Ovary (tissue), 3 donors: ENCODE measurements around the gene HCN2.

ENCODE experiments used
- POLR2A ChIP-seq: fragments of 450-650 bp; IDR thresholded peaks from one replicate; pipeline ENCODE4 v1.6.1; 2017; ENCODE audit warnings: antibody characterized with exemption, mild to moderate bottlenecking, moderate library complexity
- TF ChIP-seq, protein P1 (sequence below), 3 donors: fragments of 450-650 bp in 2 of 3; fragments of 200-600 bp in 1 of 3; IDR thresholded peaks; one replicate each; pipeline versions ENCODE4 v1.5.1 to v1.8.0; 2016 to 2022; ENCODE audit warnings: antibody characterized with exemption in 3 of 3, mild to moderate bottlenecking in 1 of 3
- donor health status: DM: no; HTN: no; CAD: no.

DNA sequence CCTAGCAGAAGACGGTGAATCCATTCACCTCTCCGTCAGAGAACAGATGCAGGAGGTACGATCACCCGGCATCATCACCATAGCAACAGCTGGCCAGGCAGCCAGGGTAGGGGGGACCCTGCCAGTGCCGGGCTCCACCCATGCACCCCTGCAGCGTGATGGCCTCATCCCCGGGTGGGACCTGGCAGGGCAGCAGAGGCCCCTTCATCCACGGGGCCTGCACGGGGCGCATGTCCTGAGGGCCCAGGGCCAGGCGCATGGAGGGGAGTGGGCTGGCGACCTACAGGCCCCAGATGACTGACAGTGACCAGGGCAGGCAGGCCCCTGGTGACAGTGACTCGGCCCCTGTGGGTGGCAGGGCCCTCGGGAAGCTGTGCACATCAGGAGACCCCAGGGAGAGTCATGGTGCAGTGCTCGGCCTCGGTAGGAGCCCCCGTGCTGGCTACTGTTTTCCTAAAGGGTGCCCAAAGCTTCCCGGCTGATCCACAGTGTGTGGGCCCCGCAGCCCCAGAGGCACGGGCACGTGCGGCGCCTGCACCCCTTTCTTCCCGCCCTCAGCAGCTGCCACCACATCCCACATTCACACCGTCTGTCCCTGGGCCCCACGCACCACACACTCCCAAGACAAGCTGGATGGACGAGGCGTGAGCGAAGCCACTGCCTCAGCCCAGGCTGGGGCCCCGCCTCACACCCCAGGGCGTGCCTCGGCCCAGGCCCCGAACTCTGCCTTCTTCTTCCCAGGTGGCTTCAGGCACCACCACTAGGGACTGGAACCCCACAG is 68.6 kb downstream of the HCN2 start:
- TF ChIP-seq, protein P1, sequence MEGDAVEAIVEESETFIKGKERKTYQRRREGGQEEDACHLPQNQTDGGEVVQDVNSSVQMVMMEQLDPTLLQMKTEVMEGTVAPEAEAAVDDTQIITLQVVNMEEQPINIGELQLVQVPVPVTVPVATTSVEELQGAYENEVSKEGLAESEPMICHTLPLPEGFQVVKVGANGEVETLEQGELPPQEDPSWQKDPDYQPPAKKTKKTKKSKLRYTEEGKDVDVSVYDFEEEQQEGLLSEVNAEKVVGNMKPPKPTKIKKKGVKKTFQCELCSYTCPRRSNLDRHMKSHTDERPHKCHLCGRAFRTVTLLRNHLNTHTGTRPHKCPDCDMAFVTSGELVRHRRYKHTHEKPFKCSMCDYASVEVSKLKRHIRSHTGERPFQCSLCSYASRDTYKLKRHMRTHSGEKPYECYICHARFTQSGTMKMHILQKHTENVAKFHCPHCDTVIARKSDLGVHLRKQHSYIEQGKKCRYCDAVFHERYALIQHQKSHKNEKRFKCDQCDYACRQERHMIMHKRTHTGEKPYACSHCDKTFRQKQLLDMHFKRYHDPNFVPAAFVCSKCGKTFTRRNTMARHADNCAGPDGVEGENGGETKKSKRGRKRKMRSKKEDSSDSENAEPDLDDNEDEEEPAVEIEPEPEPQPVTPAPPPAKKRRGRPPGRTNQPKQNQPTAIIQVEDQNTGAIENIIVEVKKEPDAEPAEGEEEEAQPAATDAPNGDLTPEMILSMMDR (IDR thresholded peaks at IDR 0.05) = no peak
- TF ChIP-seq POLR2A = no peak
